Fibroblast of lung (primary cell): Measurements from ENCODE around the gene CSAD. TPM values are rescaled to one million over a fixed set of nuclear protein-coding genes. Genes with fewer than 3 reads are reported as not detected.

ENCODE experiments used
- DNase-seq, 2 donors: peaks; one replicate each; pipeline versions ENCODE4 v3.0.0 to v3.0.0-alpha.2; 2010; ENCODE audit warnings: low read depth in 2 of 2
- H2AFZ ChIP-seq: 2 replicates; pipeline ENCODE4 v1.5.1; 2012; ENCODE audit warnings: low read length, control low read depth, inconsistent platforms
- H3K27ac ChIP-seq: 2 replicates; pipeline ENCODE4 v1.5.1; 2011; ENCODE audit warnings: low read length, control low read depth; ENCODE audit not compliant: insufficient read depth
- H3K27me3 ChIP-seq: 2 replicates; pipeline ENCODE4 v1.5.1; 2011; ENCODE audit warnings: mild to moderate bottlenecking, low read length; ENCODE audit not compliant: control insufficient read depth, insufficient read depth
- H3K36me3 ChIP-seq: 2 replicates; pipeline ENCODE4 v1.5.1; 2011; ENCODE audit warnings: low read length; ENCODE audit not compliant: control insufficient read depth, insufficient read depth
- H3K4me1 ChIP-seq: 2 replicates; pipeline ENCODE4 v1.5.1; 2011; ENCODE audit warnings: low read length; ENCODE audit not compliant: control insufficient read depth, insufficient read depth; ENCODE audit errors: extremely low read depth
- H3K4me2 ChIP-seq: 2 replicates; pipeline ENCODE4 v1.5.1; 2011; ENCODE audit warnings: low read length, control low read depth; ENCODE audit not compliant: insufficient read depth; ENCODE audit errors: extremely low read depth
- H3K4me3 ChIP-seq, 4 experiments: fragments of 200-600 bp in 1 of 4; sonication (generic) in 1 of 4; replicated peaks in 1 of 4; 2 replicates each; pipeline ENCODE4 v1.5.1; 2011 to 2016; ENCODE audit warnings: low read length in 4 of 4, low read depth in 3 of 4, mild to moderate bottlenecking in 3 of 4, control low read depth in 2 of 4, inconsistent platforms in 1 of 4, mixed read lengths in 1 of 4; ENCODE audit not compliant: insufficient read depth in 1 of 4; ENCODE audit errors: control extremely low read depth in 1 of 4
- H3K79me2 ChIP-seq: 2 replicates; pipeline ENCODE4 v1.5.1; 2012; ENCODE audit warnings: mild to moderate bottlenecking, low read length, inconsistent platforms; ENCODE audit not compliant: control insufficient read depth, insufficient read depth
- H3K9ac ChIP-seq: 2 replicates; pipeline ENCODE4 v1.5.1; 2011; ENCODE audit warnings: mild to moderate bottlenecking, low read length, control low read depth; ENCODE audit not compliant: insufficient read depth
- H3K9me3 ChIP-seq: 2 replicates; pipeline ENCODE4 v1.5.1; 2012; ENCODE audit warnings: low read depth, low read length; ENCODE audit not compliant: control insufficient read depth, insufficient read depth
- H4K20me1 ChIP-seq: 2 replicates; pipeline ENCODE4 v1.5.1; 2011; ENCODE audit warnings: low read length; ENCODE audit not compliant: control insufficient read depth, insufficient read depth; ENCODE audit errors: extremely low read depth
- CTCF ChIP-seq, 2 donors: IDR thresholded peaks in 1 of 2; conservative IDR thresholded peaks in 1 of 2; 1 replicate in 1 of 2; 2 replicates in 1 of 2; pipeline ENCODE4 v1.5.1; 2011 to 2012; ENCODE audit warnings: low read length in 2 of 2, control low read depth in 1 of 2, inconsistent platforms in 1 of 2, low read depth in 1 of 2, mild to moderate bottlenecking in 1 of 2
- EZH2 ChIP-seq: IDR thresholded peaks from 2 replicates; pipeline ENCODE4 v1.5.1; 2012; ENCODE audit warnings: low read length, control low read depth, mild to moderate bottlenecking; ENCODE audit errors: missing control alignments
- polyA plus RNA-seq, 2 donors: library from polyadenylated mRNA; depleted of rRNA in 1 of 2; stranded (reverse) in 1 of 2; unstranded in 1 of 2; fragments of >200 nt; gene quantifications; 2 replicates each; pipeline ENCODE4 v1.2.1, GENCODE V29; 2011 to 2012; ENCODE audit warnings: missing spikeins in 1 of 2
- total RNA-seq: library from RNA; depleted of rRNA; stranded (reverse); fragments of >200 nt; gene quantifications from 2 replicates; pipeline ENCODE4 v1.2.1, GENCODE V29; 2014

CSAD gene
- total and polyA plus RNA-seq, 2 donors (not counting 1 experiment from before 2014, with no cell fraction given): 7.8 to 10.1 TPM

- H4K20me1 ChIP-seq: no peaks in the 10 kb centered on the region
- H3K27me3 ChIP-seq: no peaks in the 10 kb centered on the region
- DNase-seq: peak in 1 of 2 donors; percentile 34
- H3K4me2 ChIP-seq: no peak overlapping the region
- peaks cover 4% of the 10 kb centered on the region for H3K36me3 ChIP-seq
- no peak for TF ChIP-seq CTCF (conservative IDR thresholded peaks at IDR 0.05 in 1 of 2, IDR thresholded peaks at IDR 0.05 in 1 of 2; ENCODE audit: low read depth in 1 of 2, low read length in 2 of 2)
- TF ChIP-seq EZH2: no peak
- no peak overlapping the region for H3K4me3 ChIP-seq
- no peak overlapping the region for H3K9ac ChIP-seq
- H3K79me2 ChIP-seq: no peaks in the 10 kb centered on the region
- peaks cover 16% of the 10 kb centered on the region for H3K4me1 ChIP-seq
- no peak overlapping the region for H3K27ac ChIP-seq
- H3K9me3 ChIP-seq: no peaks in the 10 kb centered on the region
- H2AFZ ChIP-seq: no peak overlapping the region
Observed at GRCh38 chr12:53170876-53171724, 9.6 kb downstream of the CSAD start.

DNA sequence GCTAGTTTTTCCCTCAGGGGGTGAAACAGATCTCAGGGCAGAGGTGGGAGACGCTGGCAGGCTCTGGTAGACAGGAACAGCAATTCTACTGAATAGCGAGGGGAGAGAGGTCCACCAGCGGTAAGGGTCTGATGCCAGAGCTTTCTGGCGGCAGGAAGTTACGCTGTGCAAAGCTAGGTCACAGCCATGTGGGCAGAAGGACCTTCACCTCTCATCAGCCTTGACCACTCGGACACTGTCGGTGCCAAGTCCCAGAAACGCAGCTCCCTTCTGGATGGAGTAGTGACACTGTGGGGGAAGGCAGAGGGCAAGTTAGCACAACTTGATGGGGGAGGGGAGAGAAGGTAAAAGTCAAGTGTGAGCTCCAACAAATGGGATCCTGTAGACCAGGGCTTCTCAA is 10.5 kb downstream of the CSAD start:
- no peaks in the 10 kb centered on the region for H3K27me3 ChIP-seq
- H3K9me3 ChIP-seq: no peaks in the 10 kb centered on the region
- peaks cover 16% of the 10 kb centered on the region for H3K4me1 ChIP-seq
- DNase-seq: no peak
- peaks cover 4% of the 10 kb centered on the region for H3K36me3 ChIP-seq
- H2AFZ ChIP-seq: no peak overlapping the region
- H3K79me2 ChIP-seq: no peaks in the 10 kb centered on the region
- H3K4me2 ChIP-seq: no peak overlapping the region
- H3K27ac ChIP-seq: no peak overlapping the region
- H4K20me1 ChIP-seq: no peaks in the 10 kb centered on the region
- H3K4me3 ChIP-seq: no peak overlapping the region
- no peak for TF ChIP-seq CTCF (conservative IDR thresholded peaks at IDR 0.05 in 1 of 2, IDR thresholded peaks at IDR 0.05 in 1 of 2; ENCODE audit: low read depth in 1 of 2, low read length in 2 of 2)
- no peak overlapping the region for H3K9ac ChIP-seq

DNA sequence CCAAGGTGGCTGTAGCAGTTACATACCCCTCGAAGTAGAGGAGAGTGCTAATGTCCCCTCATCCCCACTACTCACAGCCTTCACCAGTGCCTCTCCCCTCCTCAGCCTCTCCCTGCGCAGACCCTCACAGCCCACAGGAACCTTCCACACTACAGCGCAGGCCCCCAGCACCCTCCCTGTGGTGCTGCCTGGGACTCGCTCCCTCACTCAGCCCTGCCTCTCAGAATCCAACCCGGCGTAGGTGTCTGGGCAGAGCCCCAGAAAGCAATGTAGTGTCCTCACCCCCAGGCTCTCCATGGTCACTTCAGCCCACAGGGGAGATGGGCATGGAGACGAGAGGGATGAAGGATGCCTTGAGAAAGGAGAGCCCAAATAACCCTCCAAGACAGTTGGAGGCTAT is 11.1 kb downstream of the CSAD start:
- H3K4me2 ChIP-seq: no peak overlapping the region
- H2AFZ ChIP-seq: no peak overlapping the region
- no peaks in the 10 kb centered on the region for H3K79me2 ChIP-seq
- TF ChIP-seq EZH2 (no peak), CTCF (conservative IDR thresholded peaks at IDR 0.05 in 1 of 2, IDR thresholded peaks at IDR 0.05 in 1 of 2; ENCODE audit: low read depth in 1 of 2, low read length in 2 of 2) (no peak)
- H3K9ac ChIP-seq: no peak overlapping the region
- no peaks in the 10 kb centered on the region for H4K20me1 ChIP-seq
- H3K9me3 ChIP-seq: no peaks in the 10 kb centered on the region
- H3K4me3 ChIP-seq: no peak overlapping the region
- H3K27ac ChIP-seq: no peak overlapping the region
- no peaks in the 10 kb centered on the region for H3K27me3 ChIP-seq
- peaks cover 4% of the 10 kb centered on the region for H3K36me3 ChIP-seq
- no peak for DNase-seq
- H3K4me1 ChIP-seq: peaks cover 13% of the 10 kb centered on the region
